Activated CD4-positive, alpha-beta memory T cell treated with anti-CD3 and anti-CD28 coated beads for 36 hours (primary cell): ENCODE data around the gene HIPK3. TPM values are rescaled to one million over a fixed set of nuclear protein-coding genes. Genes with fewer than 3 reads are reported as not detected.
"Not testable (repeated sequence)": the region's sequence is repeated elsewhere in the genome, so short reads cannot be mapped to it uniquely, and the experiment has no call there.

ENCODE experiments used
- CTCF ChIA-PET: fragments of 350-600 bp; sonication (Branson Sonifier 250); formaldehyde crosslinking; loops from one replicate; lab custom pipeline; 2021; ENCODE audit warnings: antibody characterized with exemption, inconsistent platforms; lab: Charles Lee
- POLR2A ChIA-PET: fragments of 350-600 bp; sonication (Branson Sonifier 250); formaldehyde crosslinking; loops from one replicate; lab custom pipeline; 2021; ENCODE audit warnings: antibody characterized with exemption; lab: Charles Lee
- DNase-seq: peaks from one replicate; pipeline ENCODE4 v3.0.0-alpha.2; 2020
- H3K27ac Mint-ChIP-seq: one replicate; pipeline ENCODE4 v1.8.0; 2021; ENCODE audit warnings: mixed read lengths
- H3K27me3 Mint-ChIP-seq: one replicate; pipeline ENCODE4 v1.8.0; 2021; ENCODE audit warnings: mixed read lengths
- H3K36me3 Mint-ChIP-seq: one replicate; pipeline ENCODE4 v1.8.0; 2021; ENCODE audit warnings: mixed read lengths
- H3K4me1 Mint-ChIP-seq: one replicate; pipeline ENCODE4 v1.8.0; 2021; ENCODE audit warnings: low read depth, mixed read lengths
- H3K4me3 Mint-ChIP-seq: one replicate; pipeline ENCODE4 v1.8.0; 2021; ENCODE audit warnings: mild to moderate bottlenecking, mixed read lengths
- H3K9me3 Mint-ChIP-seq: one replicate; pipeline ENCODE4 v1.8.0; 2021; ENCODE audit warnings: mixed read lengths
- intact Hi-C: fragments of 100-400 bp; cut with micrococcal nuclease; formaldehyde crosslinking; loops from one replicate; pipeline ENCODE4 v1.15.1; 2023
- total RNA-seq, 2 experiments: library from RNA; stranded (reverse); gene quantifications; one replicate each; pipeline ENCODE4 v1.2.3, GENCODE V29; 2021

Gene HIPK3
- total RNA-seq = 10 to 100 TPM; 35.4 TPM

DNA sequence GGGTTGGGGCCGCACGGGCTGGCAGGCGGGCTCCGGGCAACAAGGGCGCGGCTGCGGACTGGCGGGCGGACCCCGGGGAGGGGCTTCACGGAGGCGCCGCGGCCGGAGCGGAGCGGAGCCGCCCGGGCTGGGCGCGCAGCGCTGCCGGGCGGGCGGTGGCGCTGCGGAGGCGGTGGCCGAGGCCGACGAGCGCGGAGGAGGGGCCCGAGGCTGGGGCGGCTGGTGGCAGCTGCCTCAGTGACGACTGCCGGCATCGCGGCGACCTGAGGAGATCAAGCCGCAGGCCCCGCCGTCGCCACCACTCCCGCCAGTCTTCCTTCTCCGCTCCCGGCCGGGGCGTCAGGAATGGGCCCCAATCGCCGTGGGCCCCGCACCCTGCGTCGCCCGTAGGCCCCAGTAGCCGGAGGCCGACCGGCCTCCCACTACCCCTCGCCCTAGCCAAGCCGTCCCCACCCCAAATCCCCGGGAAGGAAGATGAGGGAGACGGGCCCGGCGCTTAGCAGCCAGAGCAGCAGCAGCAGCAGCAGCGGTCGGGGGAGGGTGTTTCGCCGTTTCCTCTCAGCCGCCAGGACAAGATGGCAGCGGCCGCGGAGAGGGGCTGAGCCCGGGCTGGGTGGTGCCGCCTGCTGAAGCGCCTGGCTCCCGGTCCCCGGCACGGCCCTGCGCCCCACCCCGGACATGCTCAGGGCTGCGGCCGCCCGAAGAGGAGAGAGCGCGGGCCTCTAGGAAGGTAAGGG lies at the start of gene HIPK3:
Gene HIPK3, plus strand, starts transcription at position 222 of the 737 bp plus-strand sequence.
- Mint-ChIP-seq H3K27me3 (no peaks in the 10 kb centered on the region), H3K4me3 (peak within 1 kb of the TSS; percentile 94), H3K4me1 (peaks cover 37% of the 10 kb centered on the region), H3K27ac (peak within 1 kb of the TSS; percentile 95), H3K9me3 (no peaks in the 10 kb centered on the region), H3K36me3 (peaks cover 7% of the 10 kb centered on the region)
- peak; percentile 84 for DNase-seq
- CTCF ChIA-PET = interaction anchor here (1.3 kb wide), 1 partner anchor 72 kb away, joined by 3 read pairs; no protein-coding TSS in a partner anchor
- intact Hi-C loops = loop anchor here (1.0 to 10.0 kb wide), 6 partner anchors 50 to 673 kb away; partner anchors contain the start of genes C11orf91, CD59, CSTF3 and EIF3M
- POLR2A ChIA-PET = interaction anchor here (1.0 kb wide), 1 partner anchor 214 kb away, joined by 3 read pairs; no protein-coding TSS in a partner anchor

- Mint-ChIP-seq H3K4me1 (no peaks in the 10 kb centered on the region), H3K27ac (no peak overlapping the region), H3K9me3 (no peaks in the 10 kb centered on the region), H3K36me3 (no peaks in the 10 kb centered on the region), H3K27me3 (peaks cover 3% of the 10 kb centered on the region), H3K4me3 (no peak overlapping the region)
- ChIA-PET CTCF (no interaction called here), POLR2A (no interaction called here)
- intact Hi-C loops = no loop called here
- no peak for DNase-seq
Observed at GRCh38 chr11:33207408-33207985, 49.7 kb upstream of the HIPK3 start.

GRCh38 chr11:33208150-33208549 lies 49.0 kb upstream of the HIPK3 start:
- intact Hi-C loops = no loop called here
- H3K4me3 Mint-ChIP-seq = no peak overlapping the region
- no peaks in the 10 kb centered on the region for H3K9me3 Mint-ChIP-seq
- H3K27ac Mint-ChIP-seq = no peak overlapping the region
- POLR2A ChIA-PET = no interaction called here
- H3K4me1 Mint-ChIP-seq = no peaks in the 10 kb centered on the region
- CTCF ChIA-PET = no interaction called here
- H3K27me3 Mint-ChIP-seq = peaks cover 3% of the 10 kb centered on the region
- no peaks in the 10 kb centered on the region for H3K36me3 Mint-ChIP-seq
- no peak for DNase-seq

DNA sequence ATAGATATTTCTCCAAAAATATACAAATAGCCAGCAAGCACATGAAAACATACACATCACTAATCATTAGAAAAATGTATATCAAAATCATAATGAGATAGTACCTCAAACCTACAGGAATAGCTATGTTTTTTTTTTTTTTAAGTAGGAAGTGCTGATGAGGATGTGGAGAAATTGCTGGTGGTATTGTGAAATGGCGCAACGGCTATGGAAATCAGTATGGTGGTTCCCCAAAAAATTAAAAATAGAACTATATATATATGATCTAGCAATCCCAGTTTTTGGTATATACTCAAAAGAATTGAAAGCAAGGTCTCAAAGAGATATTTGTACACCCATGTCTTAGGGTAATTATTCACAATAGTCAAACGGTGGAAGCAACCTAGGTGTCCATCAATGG lies 46.0 kb upstream of the HIPK3 start:
- Mint-ChIP-seq H3K9me3 (no peaks in the 10 kb centered on the region), H3K27me3 (peaks cover 3% of the 10 kb centered on the region), H3K4me3 (no peak overlapping the region), H3K4me1 (no peaks in the 10 kb centered on the region), H3K27ac (no peak overlapping the region), H3K36me3 (no peaks in the 10 kb centered on the region)
- CTCF ChIA-PET = interaction anchor here (1.2 kb wide), 1 partner anchor 152 kb away, joined by 3 read pairs; no protein-coding TSS in a partner anchor
- POLR2A ChIA-PET = no interaction called here
- intact Hi-C loops = no loop called here
- no peak for DNase-seq

- Mint-ChIP-seq H3K27ac (no peak overlapping the region), H3K36me3 (no peaks in the 10 kb centered on the region), H3K4me1 (no peaks in the 10 kb centered on the region), H3K27me3 (peaks cover 3% of the 10 kb centered on the region), H3K4me3 (no peak overlapping the region), H3K9me3 (no peaks in the 10 kb centered on the region)
- ChIA-PET POLR2A (no interaction called here), CTCF (interaction anchor here (1.2 kb wide), 1 partner anchor 151 kb away, joined by 3 read pairs; no protein-coding TSS in a partner anchor)
- intact Hi-C loops = no loop called here
- DNase-seq = no peak
Observed at GRCh38 chr11:33211580-33211979, 45.6 kb upstream of the HIPK3 start.

DNA sequence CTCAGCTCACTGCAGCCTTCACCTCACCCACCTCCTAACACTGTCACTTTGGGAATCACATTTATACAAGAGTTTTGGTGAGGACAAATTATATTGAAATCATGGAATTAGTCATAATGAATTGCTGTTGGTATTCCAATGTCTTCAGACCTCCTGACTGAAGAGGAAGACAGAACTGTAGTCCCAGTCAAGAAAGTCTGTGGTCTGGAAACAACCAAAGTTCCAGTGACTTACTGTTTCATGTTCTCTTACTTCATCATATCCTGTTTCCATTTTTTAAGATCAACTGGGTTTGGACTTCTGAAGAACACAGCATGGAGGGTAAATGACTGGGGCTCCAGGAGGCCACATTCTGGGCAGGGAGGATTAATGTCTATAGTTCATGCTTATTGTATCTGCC lies 43.0 kb upstream of the HIPK3 start:
- H3K9me3 Mint-ChIP-seq = no peaks in the 10 kb centered on the region
- CTCF ChIA-PET = no interaction called here
- H3K4me3 Mint-ChIP-seq = no peak overlapping the region
- POLR2A ChIA-PET = no interaction called here
- H3K36me3 Mint-ChIP-seq = no peaks in the 10 kb centered on the region
- intact Hi-C loops = no loop called here
- H3K27ac Mint-ChIP-seq = no peak overlapping the region
- peaks cover 2% of the 10 kb centered on the region for H3K4me1 Mint-ChIP-seq
- no peak for DNase-seq
- H3K27me3 Mint-ChIP-seq = peaks cover 7% of the 10 kb centered on the region

DNA sequence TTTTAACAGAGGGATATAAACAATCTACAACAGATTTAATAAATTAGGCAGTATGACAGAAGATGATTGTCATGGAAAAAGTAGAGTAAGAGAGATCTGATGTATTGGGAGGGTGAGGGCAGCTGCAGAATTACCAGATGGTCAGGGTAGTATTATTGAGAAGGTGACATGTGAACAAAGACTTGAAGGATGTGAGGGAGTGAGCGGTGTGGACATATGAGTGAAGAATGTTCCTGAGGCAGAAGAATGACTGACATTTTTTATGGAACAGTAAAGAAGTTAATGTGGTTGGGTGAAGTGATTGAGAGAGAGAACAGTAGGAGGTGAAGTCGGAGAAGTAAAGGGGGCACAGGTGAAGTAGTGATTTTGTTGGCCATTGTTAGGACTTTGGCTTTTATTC lies 42.4 kb upstream of the HIPK3 start:
- H3K4me3 Mint-ChIP-seq = no peak overlapping the region
- intact Hi-C loops = no loop called here
- H3K9me3 Mint-ChIP-seq = no peaks in the 10 kb centered on the region
- ChIA-PET POLR2A (no interaction called here), CTCF (no interaction called here)
- H3K27me3 Mint-ChIP-seq = peaks cover 7% of the 10 kb centered on the region
- DNase-seq = no peak
- no peaks in the 10 kb centered on the region for H3K36me3 Mint-ChIP-seq
- peaks cover 2% of the 10 kb centered on the region for H3K4me1 Mint-ChIP-seq
- no peak overlapping the region for H3K27ac Mint-ChIP-seq

DNA sequence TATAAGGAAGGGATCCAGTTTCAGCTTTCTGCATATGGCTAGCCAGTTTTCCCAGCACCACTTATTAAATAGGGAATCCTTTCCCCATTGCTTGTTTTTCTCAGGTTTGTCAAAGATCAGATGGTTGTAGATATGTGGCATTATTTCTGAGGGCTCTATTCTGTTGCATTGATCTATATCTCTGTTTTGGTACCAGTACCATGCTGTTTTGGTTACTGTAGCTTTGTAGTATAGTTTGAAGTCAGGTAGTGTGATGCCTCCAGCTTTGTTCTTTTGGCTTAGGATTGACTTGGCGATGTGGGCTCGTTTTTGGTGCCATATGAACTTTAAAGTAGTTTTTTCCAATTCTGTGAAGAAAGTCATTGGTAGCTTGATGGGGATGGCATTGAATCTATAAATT lies 40.5 kb upstream of the HIPK3 start:
- H3K9me3 Mint-ChIP-seq, POLR2A ChIA-PET, intact Hi-C loops, DNase-seq, H3K36me3 Mint-ChIP-seq, H3K4me1 Mint-ChIP-seq, CTCF ChIA-PET, H3K4me3 Mint-ChIP-seq, H3K27ac Mint-ChIP-seq, H3K27me3 Mint-ChIP-seq: not testable (repeated sequence)

DNA sequence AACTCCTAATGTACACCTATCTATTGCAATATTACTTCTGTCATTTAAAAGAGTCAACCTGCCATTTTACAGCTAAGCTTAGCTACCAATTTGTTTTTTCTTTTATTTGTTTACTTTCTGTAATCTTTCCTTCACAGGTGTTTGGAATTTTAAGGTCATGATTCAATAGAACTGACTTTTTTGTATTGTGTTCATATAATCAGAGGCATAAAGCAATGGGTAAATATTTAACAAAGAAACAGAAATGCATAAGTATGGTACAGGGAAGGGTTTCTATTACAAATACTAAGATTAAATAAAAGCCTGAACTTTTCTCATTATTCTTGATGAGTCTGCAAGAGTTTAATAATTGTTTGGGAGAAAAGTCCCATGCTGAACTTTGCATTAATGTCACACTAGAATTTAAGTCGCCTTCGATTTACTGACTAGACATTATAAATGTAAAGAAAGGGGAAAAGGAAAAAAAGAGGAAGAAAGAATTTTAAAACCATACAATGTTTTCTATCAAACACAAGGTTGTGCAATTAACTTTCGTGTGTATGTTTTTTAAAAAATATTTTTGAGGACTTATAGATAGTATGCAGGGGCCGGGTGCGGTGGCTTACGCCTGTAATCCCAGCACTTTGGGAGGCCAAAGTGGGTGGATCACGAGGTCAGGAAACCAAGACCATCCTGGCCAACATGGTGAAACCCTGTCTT lies 35.0 kb upstream of the HIPK3 start:
- POLR2A ChIA-PET = no interaction called here
- H3K4me3 Mint-ChIP-seq = no peak overlapping the region
- no peaks in the 10 kb centered on the region for H3K36me3 Mint-ChIP-seq
- CTCF ChIA-PET = no interaction called here
- no peaks in the 10 kb centered on the region for H3K9me3 Mint-ChIP-seq
- no peak overlapping the region for H3K27ac Mint-ChIP-seq
- H3K4me1 Mint-ChIP-seq = peaks cover 2% of the 10 kb centered on the region
- H3K27me3 Mint-ChIP-seq = peaks cover 4% of the 10 kb centered on the region
- intact Hi-C loops = no loop called here
- no peak for DNase-seq

DNA sequence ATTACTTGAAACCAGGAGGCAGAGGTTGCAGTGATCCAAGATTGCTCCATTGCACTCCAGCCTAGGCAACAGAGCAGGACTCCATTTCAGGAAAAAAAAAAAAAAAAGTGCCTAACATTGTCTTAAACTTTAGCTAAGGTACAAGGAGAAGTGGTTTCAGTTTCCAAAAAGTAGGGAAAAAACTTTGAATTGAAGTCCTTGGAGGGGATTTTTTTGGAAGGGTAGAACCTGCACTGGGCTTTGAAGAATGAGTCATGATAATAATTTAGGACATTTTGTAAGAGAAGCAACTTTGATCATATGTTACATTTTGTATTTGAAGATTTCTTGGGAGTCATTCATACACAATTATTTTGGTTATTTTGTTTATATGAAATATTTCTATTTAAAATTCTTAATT lies 31.8 kb upstream of the HIPK3 start:
- H3K27ac Mint-ChIP-seq = no peak overlapping the region
- no peaks in the 10 kb centered on the region for H3K4me1 Mint-ChIP-seq
- no peak for DNase-seq
- H3K9me3 Mint-ChIP-seq = no peaks in the 10 kb centered on the region
- H3K27me3 Mint-ChIP-seq = no peaks in the 10 kb centered on the region
- H3K36me3 Mint-ChIP-seq = no peaks in the 10 kb centered on the region
- ChIA-PET POLR2A (no interaction called here), CTCF (no interaction called here)
- no peak overlapping the region for H3K4me3 Mint-ChIP-seq
- intact Hi-C loops = no loop called here

DNA sequence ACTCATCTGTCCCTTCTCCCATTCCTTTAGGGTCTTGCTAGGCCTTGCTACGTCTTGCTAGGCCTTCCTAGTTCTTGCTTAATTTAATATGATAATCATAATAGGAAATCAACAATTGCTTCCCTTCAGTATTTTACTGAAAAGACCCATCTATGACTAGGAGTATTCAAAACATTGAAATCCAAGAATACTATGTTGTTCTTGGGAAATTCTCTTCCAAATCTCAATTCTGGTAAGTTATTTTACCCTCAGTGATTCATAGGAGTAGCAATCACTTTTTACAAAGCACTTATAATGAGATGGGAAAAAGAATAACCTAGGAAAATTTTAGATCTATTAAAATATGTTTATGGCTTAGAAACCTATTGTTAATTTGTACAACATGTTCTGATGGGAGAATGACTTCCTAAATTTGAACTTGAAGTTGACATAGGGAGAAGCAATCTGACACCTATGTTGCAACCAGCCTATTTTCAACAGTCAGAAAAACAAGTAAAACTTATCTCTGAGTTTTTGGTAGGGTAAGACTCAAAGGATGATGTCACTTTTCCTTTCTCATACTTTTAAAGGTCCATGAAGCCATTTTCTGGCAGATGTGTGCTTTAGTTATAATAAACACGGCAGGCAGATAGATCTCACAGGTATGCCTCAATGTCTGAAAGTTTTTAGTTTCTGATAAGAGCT lies 29.5 kb upstream of the HIPK3 start:
- no peaks in the 10 kb centered on the region for H3K27me3 Mint-ChIP-seq
- POLR2A ChIA-PET = no interaction called here
- H3K4me1 Mint-ChIP-seq = no peaks in the 10 kb centered on the region
- intact Hi-C loops = no loop called here
- no peak overlapping the region for H3K4me3 Mint-ChIP-seq
- H3K36me3 Mint-ChIP-seq = no peaks in the 10 kb centered on the region
- H3K27ac Mint-ChIP-seq = no peak overlapping the region
- no peaks in the 10 kb centered on the region for H3K9me3 Mint-ChIP-seq
- DNase-seq = no peak
- CTCF ChIA-PET = interaction anchor here (0.7 kb wide), 1 partner anchor 833 kb away, joined by 4 read pairs; no protein-coding TSS in a partner anchor
